GM11168 (cell line): ENCODE data around the gene SLC22A31.

ENCODE experiments used
- in situ Hi-C: fragments of 300-500 bp; cut with MboI; formaldehyde crosslinking; loops from one replicate; pipeline ENCODE4 v1.12.0; 2022; ENCODE audit warnings: low sequenced_read_pairs; ENCODE audit not compliant: unreplicated experiment

SLC22A31 gene

DNA sequence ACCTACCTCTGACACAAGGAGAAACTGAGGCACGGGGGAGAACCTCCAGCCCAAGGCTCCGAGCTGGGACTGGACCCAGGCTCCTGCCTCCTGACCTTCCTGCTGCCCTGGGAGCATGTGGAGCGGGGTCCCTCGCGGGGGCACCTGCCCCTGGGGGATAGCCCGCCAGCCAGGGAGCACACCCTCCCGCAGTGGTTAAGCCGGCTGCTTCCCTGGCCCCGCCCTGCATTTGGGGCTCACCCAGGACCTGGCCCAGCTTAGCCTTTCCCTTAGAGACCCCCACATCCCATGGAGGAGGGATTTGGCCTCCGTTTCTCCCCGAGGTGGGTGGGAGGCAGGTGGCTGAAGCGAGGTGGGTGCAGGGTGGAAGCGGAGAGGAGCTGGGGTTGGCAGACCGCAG, 30.6 kb downstream of the SLC22A31 start:
- in situ Hi-C loops = loop anchor here (5.0 to 10.0 kb wide), 3 partner anchors 205 to 345 kb away; no protein-coding TSS in a partner anchor

DNA sequence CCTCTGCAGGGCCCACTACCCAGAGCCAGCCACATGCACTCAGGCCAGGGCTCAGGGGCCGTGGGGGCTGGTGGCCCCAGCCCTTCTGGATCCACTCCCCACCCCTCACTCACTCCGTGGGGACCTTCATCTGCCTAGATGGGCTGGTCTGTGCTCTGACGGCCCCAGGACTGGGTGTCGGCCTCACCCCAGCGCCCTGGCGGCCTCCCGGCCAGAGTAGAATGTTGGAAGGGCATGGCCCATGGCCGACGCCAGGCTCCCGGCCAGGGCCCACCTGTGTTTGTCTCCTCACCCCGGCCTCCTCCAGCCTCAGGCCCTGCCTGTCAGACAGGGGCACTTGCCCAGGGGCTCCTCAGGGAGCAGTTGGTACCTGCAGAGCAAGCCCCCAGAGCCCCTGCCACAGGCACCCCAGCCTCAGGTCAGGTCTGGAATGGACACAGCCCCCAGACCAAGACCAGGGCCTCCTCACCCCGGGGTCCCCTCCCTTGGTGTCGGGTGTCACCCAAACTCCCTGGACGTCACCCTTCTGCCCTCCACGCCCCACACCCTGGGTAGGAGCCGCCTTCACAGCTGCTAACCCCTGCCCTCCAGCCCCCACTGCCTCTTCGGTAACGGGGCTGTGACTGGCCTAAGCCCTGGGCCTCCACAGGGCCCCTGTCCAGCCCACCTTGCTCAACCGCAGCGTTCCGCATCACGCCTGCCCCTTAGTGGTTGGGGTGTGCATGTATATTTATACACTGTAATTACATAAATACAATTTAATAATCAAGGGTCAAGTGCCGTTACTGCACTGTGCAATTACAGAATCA, 31.8 kb downstream of the SLC22A31 start:
- in situ Hi-C loops = loop anchor here (5.0 to 10.0 kb wide), 3 partner anchors 204 to 344 kb away; no protein-coding TSS in a partner anchor

DNA sequence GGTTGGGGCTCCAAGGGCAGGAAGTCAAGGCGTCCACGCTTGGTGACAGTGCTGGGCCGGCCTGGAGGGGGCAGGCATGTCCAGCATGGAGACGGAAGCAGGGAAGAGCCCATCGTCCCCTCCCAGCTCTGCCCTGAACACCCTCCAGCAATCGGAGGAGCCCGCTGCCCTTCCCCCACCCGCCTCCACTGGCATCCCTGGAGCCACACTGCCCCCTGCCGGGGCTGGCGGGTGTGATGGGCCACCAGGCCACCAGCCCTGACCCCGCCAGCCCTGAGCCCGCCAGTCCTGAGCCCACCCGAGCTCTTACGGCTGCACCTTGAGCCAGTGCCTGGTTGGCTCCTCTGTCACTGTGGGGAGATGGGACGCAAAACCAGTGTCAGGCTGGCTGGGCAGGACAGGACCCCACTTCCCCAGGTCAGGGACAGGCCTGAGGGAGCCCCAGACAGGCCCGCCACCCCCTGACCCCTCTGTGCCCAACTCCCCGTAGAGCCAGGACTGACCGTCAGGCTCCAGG, 32.9 kb downstream of the SLC22A31 start:
- in situ Hi-C loops = loop anchor here (5.0 to 10.0 kb wide), 3 partner anchors 203 to 343 kb away; no protein-coding TSS in a partner anchor

DNA sequence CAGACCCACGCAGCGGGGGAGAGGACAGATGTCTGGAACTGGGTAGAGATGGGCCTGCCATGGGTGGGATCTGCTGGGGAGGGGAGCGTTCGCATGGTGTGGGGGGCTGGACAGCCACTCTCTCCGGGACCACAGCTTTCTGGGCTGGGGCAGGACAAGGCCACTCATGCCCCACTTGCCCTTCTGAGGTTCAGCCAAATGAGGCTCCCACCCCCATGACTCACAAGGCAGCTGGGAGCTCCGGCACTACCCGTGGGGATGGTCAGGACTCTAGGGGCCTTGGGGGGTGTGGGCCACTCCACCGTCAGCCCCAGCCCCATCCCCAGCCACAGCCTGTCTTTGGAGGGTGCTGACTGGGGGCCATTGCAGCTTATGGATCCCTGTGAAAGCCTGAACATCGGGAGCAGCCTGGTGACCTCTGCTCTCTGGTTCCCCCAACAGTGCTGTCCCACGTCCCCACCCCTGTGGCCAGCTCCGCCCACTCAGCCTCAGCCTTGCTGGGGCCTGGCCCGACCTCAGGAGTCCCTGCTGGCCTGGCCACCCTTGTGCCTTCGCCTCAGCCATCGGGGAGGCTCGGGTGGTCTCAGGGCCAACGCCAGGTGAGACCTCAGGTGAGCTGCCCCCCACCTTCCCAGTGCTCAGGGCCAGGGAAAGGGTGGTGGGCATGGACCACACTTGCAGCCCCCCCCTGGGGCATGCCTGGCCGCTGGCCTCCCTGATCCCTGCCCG, 33.5 kb downstream of the SLC22A31 start:
- in situ Hi-C loops = loop anchor here (5.0 to 10.0 kb wide), 3 partner anchors 202 to 342 kb away; no protein-coding TSS in a partner anchor

DNA sequence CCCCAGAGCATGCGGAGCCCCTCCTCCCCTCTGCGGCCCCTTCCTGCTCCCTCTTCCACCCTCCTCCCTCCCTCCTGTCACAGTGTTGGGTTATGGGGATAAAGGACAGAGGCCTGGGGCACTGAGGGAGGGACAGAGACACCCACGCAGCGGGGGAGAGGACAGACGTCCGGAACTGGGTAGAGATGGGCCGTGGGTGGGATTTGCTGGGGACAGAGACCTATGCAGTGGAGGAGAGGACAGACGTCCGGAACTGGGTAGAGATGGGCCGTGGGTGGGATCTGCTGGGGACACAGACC, 34.7 kb downstream of the SLC22A31 start:
- in situ Hi-C loops = loop anchor here (5.0 to 10.0 kb wide), 3 partner anchors 201 to 341 kb away; no protein-coding TSS in a partner anchor

DNA sequence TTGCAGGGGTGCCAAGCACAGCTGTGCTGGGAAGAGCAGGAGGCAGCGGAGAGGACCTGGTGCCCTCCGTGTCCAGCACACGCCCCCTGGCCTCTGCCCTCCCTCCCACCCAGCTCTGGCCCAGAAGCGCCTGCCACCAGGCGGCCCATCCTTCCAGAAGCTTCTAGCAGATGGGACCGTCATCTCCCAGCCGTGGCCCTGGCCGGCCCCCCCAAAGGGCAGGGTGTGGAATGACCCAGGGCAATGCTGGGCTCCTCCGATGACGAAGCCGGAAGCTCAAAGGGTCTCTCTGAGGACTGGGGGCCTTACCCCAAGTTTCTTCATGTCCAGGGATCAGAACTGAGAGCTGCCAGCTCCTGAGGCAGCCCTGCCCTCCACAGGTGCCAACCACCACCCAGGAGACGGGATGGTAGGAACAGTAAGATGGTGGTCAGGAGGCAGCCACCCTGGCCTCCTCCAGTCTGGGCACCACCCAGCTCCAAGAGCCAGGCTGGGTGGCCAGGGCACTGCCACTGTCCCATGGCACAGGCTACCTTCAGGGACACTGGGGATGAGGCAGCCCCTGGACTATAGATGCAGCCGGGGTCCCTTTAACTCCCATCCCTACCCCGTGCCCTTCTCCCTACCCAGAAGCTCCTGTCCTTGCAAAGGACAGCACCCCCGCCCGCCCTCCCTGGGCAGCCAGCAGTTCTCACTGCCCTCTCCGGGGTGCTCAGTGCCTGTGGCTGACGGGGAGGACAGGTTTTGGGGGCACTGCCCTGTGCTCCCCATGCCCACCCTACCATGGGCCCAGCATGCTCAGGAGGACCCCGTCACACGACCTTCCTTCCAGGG, 35.3 kb downstream of the SLC22A31 start:
- in situ Hi-C loops = loop anchor here (5.0 to 10.0 kb wide), 3 partner anchors 200 to 340 kb away; no protein-coding TSS in a partner anchor

DNA sequence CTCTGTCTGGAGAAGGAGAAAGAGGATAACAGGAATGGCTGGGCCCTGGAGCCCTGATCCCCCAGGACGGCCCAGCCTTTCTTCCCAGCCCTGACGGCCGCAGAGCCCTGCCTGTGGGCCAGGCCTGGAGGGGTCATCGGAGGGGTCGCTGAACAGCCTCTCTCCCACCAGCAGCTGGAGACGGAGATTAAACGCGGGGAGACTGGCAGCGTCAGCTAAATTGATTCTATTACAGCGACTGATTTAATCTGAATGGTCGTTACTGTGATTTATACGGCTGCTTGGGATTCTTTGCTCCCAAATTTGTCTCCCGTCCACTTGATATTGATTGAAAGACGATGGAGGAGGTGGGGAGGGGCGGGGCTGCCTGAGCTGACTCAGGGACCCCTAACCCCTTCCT, 35.9 kb downstream of the SLC22A31 start:
- in situ Hi-C loops = loop anchor here (10.0 kb wide), 2 partner anchors 200 to 340 kb away; no protein-coding TSS in a partner anchor

DNA sequence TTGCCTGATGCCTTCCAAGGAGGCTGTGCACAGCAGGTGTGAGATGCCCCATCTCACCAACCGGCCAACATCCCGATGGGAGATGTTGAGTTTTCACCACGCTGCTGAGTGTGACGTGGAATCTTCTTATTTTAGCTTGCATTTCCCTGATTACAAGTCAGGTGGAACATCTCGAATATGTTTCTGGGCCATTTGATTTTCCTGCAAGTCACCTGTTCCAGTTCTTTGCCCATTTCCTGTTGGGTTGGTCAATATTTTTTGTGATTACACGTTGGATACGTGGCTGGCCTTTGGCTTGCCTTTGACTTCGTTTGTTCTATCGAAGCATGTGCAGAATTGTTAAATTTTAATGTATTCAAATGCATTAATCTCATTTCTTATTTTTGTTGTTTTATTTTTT, 37.0 kb downstream of the SLC22A31 start:
- in situ Hi-C loops = loop anchor here (10.0 kb wide), 2 partner anchors 198 to 338 kb away; no protein-coding TSS in a partner anchor

DNA sequence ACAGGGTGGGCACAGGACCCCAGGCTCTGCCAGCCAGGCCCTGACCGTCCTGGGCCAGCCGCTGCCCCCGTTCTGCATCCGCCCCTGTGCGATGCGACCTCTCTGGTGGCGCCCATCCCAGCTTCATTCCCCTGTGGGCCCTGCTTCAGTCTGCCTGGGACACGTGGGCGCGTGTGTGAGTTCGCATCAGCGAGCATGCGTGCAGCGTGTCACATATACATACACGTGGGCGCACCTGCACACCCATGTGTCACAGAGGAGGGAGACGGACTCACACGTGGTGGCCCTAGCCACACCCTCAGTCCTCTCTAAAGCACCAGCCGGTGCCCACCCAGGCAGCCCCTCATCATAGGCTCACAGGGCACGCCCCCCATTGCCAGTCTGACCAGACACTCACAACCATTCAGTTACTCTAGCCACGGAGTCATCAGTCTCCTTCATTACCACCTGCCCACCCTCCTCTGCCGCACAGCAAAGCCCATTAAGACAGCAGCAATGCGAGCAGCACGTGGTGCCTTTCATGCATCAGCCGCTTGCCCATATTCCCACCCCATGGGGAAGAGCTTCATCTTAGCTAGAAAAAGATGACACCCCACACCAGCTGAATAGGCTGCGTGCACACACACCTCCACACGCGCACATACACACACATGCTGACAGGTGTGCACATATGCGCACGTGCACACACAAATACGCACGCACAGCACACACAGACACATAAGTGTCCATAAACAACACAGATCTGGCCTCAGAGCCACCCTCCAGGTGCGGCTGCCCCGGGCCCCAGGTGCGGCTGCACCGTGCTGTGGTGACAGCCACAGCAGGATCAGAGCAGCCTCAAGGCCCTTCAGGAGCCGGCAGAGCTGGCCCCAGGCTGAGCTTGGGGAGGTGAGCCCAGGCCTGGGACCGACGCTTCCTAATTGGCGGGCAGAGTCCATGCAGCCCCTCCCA, 38.3 kb downstream of the SLC22A31 start:
- in situ Hi-C loops = loop anchor here (10.0 kb wide), 2 partner anchors 197 to 337 kb away; no protein-coding TSS in a partner anchor

DNA sequence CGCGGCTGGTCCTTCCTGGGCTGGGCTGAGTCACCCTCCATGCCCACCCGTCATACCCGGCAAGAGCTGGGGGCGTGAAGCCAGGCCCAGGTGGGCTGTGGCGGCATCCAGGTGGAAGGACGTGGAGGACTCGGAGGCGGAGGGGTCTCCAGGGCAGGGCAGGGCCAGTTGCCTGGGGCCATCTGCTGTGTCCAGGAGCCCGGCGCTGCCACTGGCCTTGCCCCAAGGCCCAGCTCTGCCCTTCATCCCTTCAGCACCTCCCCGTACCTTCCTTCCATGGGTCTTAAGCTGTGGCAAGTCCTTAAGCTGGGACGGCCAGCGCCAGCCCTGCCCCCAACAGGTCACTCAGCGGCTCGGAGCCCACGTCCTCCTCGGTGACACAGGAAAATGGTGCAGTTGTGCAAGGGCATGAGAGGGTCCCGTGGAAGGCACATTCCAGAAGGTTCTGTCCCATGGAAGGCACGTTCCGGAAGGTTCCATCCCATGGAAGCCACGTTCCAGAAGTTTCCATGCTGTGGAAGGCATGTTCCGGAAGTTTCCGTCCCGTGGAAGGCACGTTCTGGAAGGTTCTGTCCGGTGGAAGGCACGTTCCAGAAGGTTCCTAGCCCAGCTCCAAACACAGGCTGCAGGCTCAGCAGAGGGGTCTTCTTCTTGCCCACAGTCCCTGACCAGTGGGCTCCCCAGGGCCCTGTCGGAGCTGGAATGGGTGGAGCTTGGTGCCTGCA, 39.2 kb downstream of the SLC22A31 start:
- in situ Hi-C loops = loop anchor here (10.0 kb wide), 2 partner anchors 196 to 336 kb away; no protein-coding TSS in a partner anchor

DNA sequence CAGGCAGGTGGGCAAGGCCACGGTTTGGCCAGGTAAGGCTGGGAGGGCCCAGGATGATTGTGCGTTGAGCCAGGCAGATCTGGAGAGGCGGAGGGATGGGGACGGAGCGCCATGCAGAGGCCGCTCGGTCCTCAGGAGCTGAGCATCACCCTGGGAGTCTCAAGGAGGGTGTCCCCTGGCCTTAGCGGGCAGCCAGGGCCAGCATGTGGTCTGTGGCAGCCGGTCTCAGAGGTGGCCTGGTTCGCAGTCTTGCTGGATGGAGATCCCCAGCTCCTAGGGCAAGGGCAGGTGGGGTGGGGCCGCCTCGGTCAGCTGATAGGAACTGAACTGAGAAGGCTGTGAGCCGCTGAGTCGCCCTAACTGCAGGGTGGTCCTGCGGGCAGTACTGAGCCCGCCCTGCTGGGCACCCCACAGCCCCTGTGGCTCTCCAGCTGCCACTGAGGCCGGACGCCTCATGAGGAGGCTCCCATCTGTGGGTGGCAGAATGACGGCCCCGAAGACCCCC, 40.4 kb downstream of the SLC22A31 start:
- in situ Hi-C loops = loop anchor here (10.0 kb wide), 2 partner anchors 195 to 335 kb away; no protein-coding TSS in a partner anchor

DNA sequence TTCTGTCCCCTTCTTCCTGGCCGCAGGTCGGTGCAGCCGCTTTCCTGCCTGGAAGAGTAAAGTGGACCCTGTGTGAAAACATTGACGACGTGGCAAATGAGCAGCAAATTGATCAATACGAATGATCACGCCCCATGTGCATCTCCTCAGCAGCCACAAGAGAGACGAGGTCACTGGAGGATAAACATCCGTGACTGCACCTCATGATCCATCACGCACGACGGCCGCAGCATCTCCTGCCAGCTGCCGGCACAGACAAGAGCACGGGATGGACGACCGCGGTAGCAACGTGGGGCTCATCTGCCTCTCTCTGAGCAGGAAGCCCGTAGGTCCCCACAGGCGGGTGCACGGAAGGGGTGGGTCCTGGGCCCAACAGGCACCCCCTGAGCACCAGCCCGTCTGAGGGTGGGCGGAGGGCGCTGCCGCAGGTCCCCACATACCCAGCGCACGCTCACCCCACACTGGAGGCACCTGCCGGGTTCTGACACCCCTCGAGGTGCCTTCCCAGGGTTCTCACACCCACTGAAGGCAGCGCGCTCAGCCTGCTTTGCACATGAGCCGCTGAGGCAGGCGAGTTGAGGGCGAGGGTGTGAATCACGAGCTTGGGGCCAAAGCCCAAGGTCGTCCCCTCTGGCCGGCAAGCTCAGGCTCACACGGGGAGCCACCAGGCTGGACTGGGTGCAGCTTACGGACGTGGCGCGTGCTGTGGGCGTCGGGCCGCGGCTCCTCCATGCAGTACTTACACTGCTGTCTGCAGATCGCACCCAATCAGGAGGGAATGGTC, 41.1 kb downstream of the SLC22A31 start:
- in situ Hi-C loops = no loop called here

DNA sequence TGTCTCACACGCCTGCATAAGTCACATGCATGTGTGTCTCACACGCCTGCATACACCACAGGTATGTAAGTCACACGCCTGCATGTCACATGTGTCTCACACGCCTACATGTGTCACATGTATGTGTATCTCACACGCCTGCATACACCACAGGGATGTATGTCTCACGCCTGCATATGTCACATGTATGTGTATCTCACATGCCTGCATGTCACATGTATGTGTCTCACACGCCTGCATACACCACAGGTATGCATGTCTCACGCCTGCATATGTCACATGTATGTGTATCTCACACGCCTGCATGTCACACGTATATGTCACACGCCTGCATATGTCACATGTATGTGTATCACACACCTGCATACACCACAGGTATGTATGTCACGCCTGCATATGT, 42.6 kb downstream of the SLC22A31 start:
- in situ Hi-C loops = no loop called here

DNA sequence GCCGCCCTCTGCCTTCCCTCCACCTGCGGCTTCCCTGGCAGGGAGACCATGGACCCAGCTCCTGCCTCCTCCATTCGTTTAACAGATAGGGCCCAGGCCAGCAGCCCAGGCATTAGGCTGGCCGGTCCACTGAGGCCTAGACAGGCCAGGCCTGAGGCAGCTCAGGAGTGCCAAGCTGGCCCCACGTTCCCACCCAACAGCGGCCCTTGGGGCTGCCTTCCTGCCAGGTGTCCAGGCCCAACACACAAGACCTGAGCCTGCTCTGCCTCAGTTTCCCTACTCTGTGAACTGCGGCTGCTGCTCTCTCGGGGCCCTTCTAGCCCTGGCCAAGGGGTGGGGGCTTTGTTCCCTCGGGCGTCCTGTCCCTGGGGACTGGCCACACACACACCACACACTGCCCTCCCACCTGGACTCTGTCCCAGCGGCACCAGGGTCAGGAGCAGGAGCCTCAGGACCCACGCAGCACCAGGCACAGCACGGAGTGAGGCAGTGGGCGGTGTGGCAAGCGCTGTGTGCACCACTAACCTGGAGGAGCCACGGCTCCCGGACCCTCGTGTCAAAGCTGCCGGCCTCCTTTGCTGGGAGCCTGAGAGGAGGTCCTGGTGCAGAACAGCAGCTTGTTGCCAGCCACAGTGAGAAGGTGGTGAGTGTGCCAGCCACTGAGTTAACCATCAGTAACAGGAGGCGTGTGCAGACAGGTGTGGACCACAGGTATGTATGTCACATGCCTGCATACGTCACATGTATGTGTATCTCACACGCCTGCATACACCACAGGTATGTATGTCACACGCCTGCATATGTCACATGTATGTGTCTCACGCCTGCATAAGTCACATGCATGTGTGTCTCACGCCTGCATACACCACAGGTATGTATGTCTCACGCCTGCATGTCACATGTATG, 43.3 kb downstream of the SLC22A31 start:
- in situ Hi-C loops = no loop called here

DNA sequence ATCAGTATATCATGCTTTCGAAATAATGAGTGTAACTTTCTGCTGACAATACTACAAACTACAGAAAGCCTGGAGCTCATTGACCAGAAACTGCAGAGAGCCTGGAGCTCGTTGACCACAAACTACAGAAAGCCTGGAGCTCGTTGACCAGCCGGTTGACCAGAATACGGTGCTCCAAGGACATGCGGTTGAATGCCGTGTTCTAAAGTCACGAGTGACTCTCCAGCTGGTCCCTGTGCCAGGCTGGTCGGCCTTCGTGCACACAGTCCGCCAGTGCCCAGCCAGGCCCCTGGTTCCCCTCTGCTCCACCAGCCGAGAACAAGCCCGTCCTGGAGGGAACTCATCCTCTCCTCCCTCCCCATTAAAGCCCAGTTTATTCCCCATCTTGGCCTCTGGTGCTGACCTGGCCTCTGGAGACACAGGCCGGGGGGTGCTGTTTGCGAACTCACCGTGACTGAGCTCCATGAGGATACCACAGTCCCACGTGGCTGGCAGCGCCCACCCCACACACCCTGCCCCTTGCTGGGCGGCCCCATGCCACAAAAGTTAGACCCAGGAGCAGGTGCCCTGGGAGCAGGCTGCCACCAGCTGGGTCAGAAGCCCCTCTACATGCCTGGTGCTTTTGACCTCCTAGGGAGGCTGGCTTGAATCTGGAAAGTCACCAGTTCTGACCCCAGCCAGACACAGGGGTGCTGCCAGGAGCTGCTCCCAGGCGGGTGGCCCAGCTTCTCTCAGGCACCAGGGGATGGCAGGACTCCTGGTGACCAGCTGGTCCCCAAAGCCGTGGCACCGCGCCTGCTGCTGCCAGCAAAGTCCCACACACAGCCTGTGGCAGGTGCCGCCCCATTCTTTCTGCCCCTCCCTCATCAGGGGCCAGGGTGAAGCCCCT, 44.2 kb downstream of the SLC22A31 start:
- in situ Hi-C loops = no loop called here
